ENCODE data around the gene DMRTA1. TPM values are rescaled to one million over a fixed set of nuclear protein-coding genes. Genes with fewer than 3 reads are reported as not detected.
"Not testable (repeated sequence)": the region's sequence is repeated elsewhere in the genome, so short reads cannot be mapped to it uniquely, and the experiment has no call there.

Gene DMRTA1
- total and polyA plus RNA-seq, 12 donors = 0.04 to 1.2 (median 0.75) TPM

DNA sequence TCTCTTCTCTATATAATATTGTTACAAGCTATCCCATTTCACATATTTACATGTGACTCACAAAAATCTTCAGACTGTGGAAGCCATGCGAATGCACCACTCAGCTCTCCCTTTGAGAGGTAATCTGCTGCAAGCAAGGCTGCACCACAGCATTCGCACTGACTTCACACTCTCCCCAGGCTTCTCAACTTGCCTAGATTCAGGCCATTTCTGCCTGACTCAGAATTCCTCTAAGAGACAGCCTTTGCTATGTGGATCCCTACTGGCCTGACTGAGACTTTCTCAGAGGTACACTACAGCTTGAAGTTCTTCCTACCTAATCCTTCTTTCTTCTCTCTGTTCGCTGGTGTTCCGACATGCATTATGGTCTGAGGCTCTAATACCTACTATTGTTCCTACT lies 21.1 kb upstream of the DMRTA1 start:
- no peak overlapping the region for H3K4me3 ChIP-seq
- ATAC-seq = no peak
- TF ChIP-seq, protein P1, sequence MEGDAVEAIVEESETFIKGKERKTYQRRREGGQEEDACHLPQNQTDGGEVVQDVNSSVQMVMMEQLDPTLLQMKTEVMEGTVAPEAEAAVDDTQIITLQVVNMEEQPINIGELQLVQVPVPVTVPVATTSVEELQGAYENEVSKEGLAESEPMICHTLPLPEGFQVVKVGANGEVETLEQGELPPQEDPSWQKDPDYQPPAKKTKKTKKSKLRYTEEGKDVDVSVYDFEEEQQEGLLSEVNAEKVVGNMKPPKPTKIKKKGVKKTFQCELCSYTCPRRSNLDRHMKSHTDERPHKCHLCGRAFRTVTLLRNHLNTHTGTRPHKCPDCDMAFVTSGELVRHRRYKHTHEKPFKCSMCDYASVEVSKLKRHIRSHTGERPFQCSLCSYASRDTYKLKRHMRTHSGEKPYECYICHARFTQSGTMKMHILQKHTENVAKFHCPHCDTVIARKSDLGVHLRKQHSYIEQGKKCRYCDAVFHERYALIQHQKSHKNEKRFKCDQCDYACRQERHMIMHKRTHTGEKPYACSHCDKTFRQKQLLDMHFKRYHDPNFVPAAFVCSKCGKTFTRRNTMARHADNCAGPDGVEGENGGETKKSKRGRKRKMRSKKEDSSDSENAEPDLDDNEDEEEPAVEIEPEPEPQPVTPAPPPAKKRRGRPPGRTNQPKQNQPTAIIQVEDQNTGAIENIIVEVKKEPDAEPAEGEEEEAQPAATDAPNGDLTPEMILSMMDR (IDR thresholded peaks at IDR 0.05) = no peak
- 50 to 66% methylated on average over 4 of the region's 4 CpGs for WGBS, 2 donors
- H3K27me3 ChIP-seq = peaks cover 0 to 14% (median 0%) of the 10 kb centered on the region in 7 donors
- no peak for DNase-seq
- no peak overlapping the region for H3K27ac ChIP-seq
- no peaks in the 10 kb centered on the region for H3K9me3 ChIP-seq
- H3K4me1 ChIP-seq = no peaks in the 10 kb centered on the region
- no peaks in the 10 kb centered on the region for H3K36me3 ChIP-seq
- intact Hi-C loops (cut with DNase I) = no loop called here

- H3K4me3 ChIP-seq = no peak overlapping the region
- intact Hi-C loops (cut with DNase I) = no loop called here
- H3K27me3 ChIP-seq = peaks cover 0 to 14% (median 0%) of the 10 kb centered on the region in 7 donors
- 70 to 75% methylated on average over 5 of the region's 5 CpGs for WGBS, 2 donors
- no peaks in the 10 kb centered on the region for H3K9me3 ChIP-seq
- no peak overlapping the region for H3K27ac ChIP-seq
- TF ChIP-seq, protein P1 (IDR thresholded peaks at IDR 0.05) = no peak
- no peaks in the 10 kb centered on the region for H3K36me3 ChIP-seq
- ATAC-seq = no peak
- no peaks in the 10 kb centered on the region for H3K4me1 ChIP-seq
- DNase-seq = no peak
These were observed 19.3 kb upstream of the DMRTA1 start for GRCh38 chr9:22427226-22427880.

- Histone ChIP-seq H3K9me3 (no peaks in the 10 kb centered on the region), H3K27me3 (peaks cover 0 to 4% (median 0%) of the 10 kb centered on the region in 7 donors), H3K4me3 (no peak overlapping the region), H3K27ac (no peak overlapping the region), H3K4me1 (no peaks in the 10 kb centered on the region), H3K36me3 (no peaks in the 10 kb centered on the region)
- WGBS, 2 donors = 86 to 89% methylated on average over 15 of the region's 15 CpGs
- no peak for ATAC-seq
- no peak for DNase-seq
- intact Hi-C loops (cut with DNase I) = no loop called here
- TF ChIP-seq, protein P1 (IDR thresholded peaks at IDR 0.05) = no peak
These were observed 12.9 kb upstream of the DMRTA1 start for GRCh38 chr9:22433691-22434090.

DNA sequence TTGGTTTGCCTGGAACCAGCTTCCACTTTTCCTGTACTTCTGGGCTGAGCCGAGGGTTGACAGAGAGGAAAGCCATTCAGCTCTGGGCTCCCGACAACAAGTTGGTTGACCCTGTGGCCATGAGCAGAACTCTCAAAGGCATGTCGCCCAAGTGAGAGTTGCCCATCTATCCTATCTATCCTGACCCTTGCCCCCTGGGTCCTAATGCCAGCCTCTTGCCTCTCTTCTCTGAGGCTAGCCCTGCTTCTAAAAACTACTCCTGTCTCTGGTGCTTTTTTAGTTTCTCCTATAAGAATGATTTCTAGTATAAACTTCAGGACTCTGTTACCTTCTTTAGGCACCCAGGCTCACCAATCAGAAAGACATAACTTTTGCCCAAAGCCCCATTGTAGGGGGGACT lies 11.4 kb upstream of the DMRTA1 start:
- intact Hi-C loops (cut with DNase I) = not testable (repeated sequence)

DNA sequence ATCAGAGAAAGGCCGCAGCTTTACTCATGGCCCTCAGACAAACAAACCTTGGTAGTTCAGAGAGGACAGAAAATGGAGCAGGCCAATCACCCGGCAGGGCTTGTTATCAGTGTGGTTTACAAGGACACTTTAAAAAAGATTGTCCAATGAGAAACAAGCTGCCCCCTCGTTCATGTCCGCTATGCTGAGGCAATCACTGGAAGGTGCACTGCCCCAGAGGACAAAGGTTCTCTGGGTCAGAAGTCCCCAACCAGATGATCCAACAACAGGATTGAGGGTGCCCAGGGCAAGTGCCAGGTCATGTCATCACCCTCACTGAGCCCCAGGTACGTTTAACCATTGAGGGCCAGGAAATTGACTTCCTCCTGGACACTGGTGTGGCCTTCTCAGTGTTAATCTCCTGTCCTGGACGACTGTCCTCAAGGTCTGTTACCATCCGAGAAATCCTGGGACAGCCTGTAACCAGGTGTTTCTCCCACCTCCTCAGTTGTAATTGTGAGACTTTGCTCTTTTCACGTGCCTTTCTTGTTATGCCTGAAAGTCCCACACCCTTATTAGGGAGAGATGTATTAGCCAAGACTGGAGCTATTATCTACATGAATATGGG lies 9.1 kb upstream of the DMRTA1 start:
- H3K36me3 ChIP-seq; intact Hi-C loops (cut with DNase I); H3K27ac ChIP-seq; H3K4me1 ChIP-seq; H3K27me3 ChIP-seq; DNase-seq; H3K4me3 ChIP-seq; ATAC-seq; H3K9me3 ChIP-seq: not testable (repeated sequence)
- WGBS, 2 donors = 66 to 69% methylated on average over 8 of the region's 8 CpGs

More for the DNA sequence above, 11.4 kb upstream of the DMRTA1 start:
- WGBS, 2 donors = 68 to 72% methylated on average over 3 of the region's 3 CpGs
- H3K27ac ChIP-seq, H3K4me1 ChIP-seq, H3K27me3 ChIP-seq, H3K36me3 ChIP-seq, H3K9me3 ChIP-seq, DNase-seq, H3K4me3 ChIP-seq, ATAC-seq: not testable (repeated sequence)
